Heart left ventricle (tissue), 16 donors: ENCODE measurements around the gene AKR1D1. TPM values are rescaled to one million over a fixed set of nuclear protein-coding genes. Genes with fewer than 3 reads are reported as not detected.

Experiments used
- ATAC-seq, 4 donors: fragments of 200-7000 bp; cut with Tn5 transposase; one replicate each; pipeline ENCODE4 v1.9.1; 2020 to 2022; ENCODE audit warnings: moderate library complexity in 4 of 4, mild to moderate bottlenecking in 3 of 4, moderate number of reproducible peaks in 1 of 4
- DNase-seq, 5 donors: peaks; one replicate each; pipeline ENCODE4 v3.0.0-alpha.2; 2020
- H3K27ac ChIP-seq, 12 donors: fragments of 200-600 bp; sonication (generic) in 4 of 12; one replicate each; pipeline versions ENCODE4 v1.5.0 to v1.8.0; 2016 to 2022; ENCODE audit warnings: mild to moderate bottlenecking in 2 of 12
- H3K27me3 ChIP-seq, 9 donors: fragments of 200-600 bp; sonication (generic) in 2 of 9; one replicate each; pipeline versions ENCODE4 v1.5.1 to v1.8.0; 2016 to 2022; ENCODE audit warnings: mild to moderate bottlenecking in 3 of 9
- H3K36me3 ChIP-seq, 9 donors: fragments of 200-600 bp; sonication (generic) in 2 of 9; one replicate each; pipeline versions ENCODE4 v1.5.0 to v1.8.0; 2018 to 2022; ENCODE audit warnings: mild to moderate bottlenecking in 2 of 9
- H3K4me1 ChIP-seq, 12 donors: fragments of 200-600 bp; sonication (generic) in 4 of 12; one replicate each; pipeline versions ENCODE4 v1.5.0 to v1.8.0; 2016 to 2022; ENCODE audit warnings: mild to moderate bottlenecking in 3 of 12
- H3K4me3 ChIP-seq, 12 donors: fragments of 200-600 bp; sonication (generic) in 4 of 12; one replicate each; pipeline versions ENCODE4 v1.5.0 to v1.8.0; 2017 to 2022; ENCODE audit warnings: mild to moderate bottlenecking in 9 of 12, moderate library complexity in 4 of 12
- H3K9me3 ChIP-seq, 12 donors: fragments of 200-600 bp; sonication (generic) in 4 of 12; one replicate each; pipeline versions ENCODE4 v1.5.0 to v1.8.0; 2016 to 2022; ENCODE audit warnings: mild to moderate bottlenecking in 1 of 12
- CTCF ChIP-seq, 12 donors: fragments of 200-600 bp; sonication (generic) in 4 of 12; IDR thresholded peaks; one replicate each; pipeline versions ENCODE4 v1.5.0 to v1.8.0; 2018 to 2022; ENCODE audit warnings: antibody characterized with exemption in 12 of 12, mild to moderate bottlenecking in 5 of 12
- POLR2A ChIP-seq, 2 donors: fragments of 450-650 bp; IDR thresholded peaks; one replicate each; pipeline ENCODE4 v1.6.1; 2017; ENCODE audit warnings: antibody characterized with exemption in 2 of 2, mild to moderate bottlenecking in 2 of 2, moderate library complexity in 2 of 2
- WGBS, 4 donors: extraction: QIAGEN DNeasy Blood & Tissue Kit in 2 of 4; methylation state at CpG; one replicate each; pipeline versions ENCODE4 v1.1.5 to v1.1.7; 2013 to 2018; 5-methylcytosine and 5-hydroxymethylcytosine counted together
- intact Hi-C, 10 donors: fragments of 100-400 bp; cut with DNase I; formaldehyde crosslinking; loops; one replicate each; pipeline versions ENCODE4 v1.11.1 to v1.14.2; 2022
- polyA plus RNA-seq, 2 donors: library from polyadenylated mRNA; stranded (reverse); fragments of 200-250 nt; gene quantifications; one replicate each; pipeline ENCODE4 v1.2.3, GENCODE V29; 2013
- total RNA-seq, 9 donors: library from RNA; depleted of rRNA in 2 of 9; stranded (reverse); fragments of >200 nt in 2 of 9; fragmentation: NEBNext Ultra II Directional in 3 of 9; extraction: Animal tissue kit (Norgen Biotek cat#: 25700) in 3 of 9; gene quantifications; one replicate each; pipeline versions ENCODE4 v1.1.0 to v1.2.4, GENCODE V29; 2016 to 2023
- donor health status: ischemic (EF 13 %, LVEDD 7.1; RV severe dilation, severe dysfunction).
- donor health status: healthy with polysubstance abuse.
- donor health status: DM: no; HTN: yes; CAD: no.
- donor health status: DM: no; HTN: no; CAD: no.
- donor health status: ischemic (EF 25% LVEDD 6.9; RV normal size, moderate dysfunction).
- donor health status: ischemic (EF 25% LVEDD 5.7; RV mildly dilated, moderate dysfunction).
- donor health status: healthy.
- donor health status: DM: yes; HTN: yes; CAD: no.
- donor health status: ischemic (EF 35%, LVEDD 5.7; RV mildly dilated, moderate dysfunction).
- donor health status: nonischemic (EF 11% LVEDD 7.7; RV severe dilation, severe dysfunction).
- donor health status: DM: yes; HTN: yes; CAD: no.
- donor health status: PGD.
- donor health status: ischemic (EF 29% LVEDD 5.4; RV normal size, mild dysfunction).
- donor health status: nonischemic (EF 23%, LVEDD 6.1; RV moderate dilation, normal function).

AKR1D1 gene
- total and polyA plus RNA-seq, 11 donors = not detected

- 44 to 60% (median 54%) methylated on average over 4 of the region's 4 CpGs for WGBS, 4 donors
- Histone ChIP-seq H3K4me3 (no peak overlapping the region), H3K4me1 (no peaks in the 10 kb centered on the region), H3K27me3 (no peaks in the 10 kb centered on the region), H3K27ac (no peak overlapping the region), H3K36me3 (no peaks in the 10 kb centered on the region), H3K9me3 (peaks cover 0 to 24% (median 11%) of the 10 kb centered on the region in 12 donors)
- intact Hi-C loops = no loop called here
- no peak for TF ChIP-seq CTCF (IDR thresholded peaks at IDR 0.05)
- no peak for TF ChIP-seq POLR2A (IDR thresholded peaks at IDR 0.05)
- ATAC-seq (no peak), DNase-seq (no peak)
Measured at GRCh38 chr7:138166681-138167080, 90.4 kb downstream of the AKR1D1 start.

GRCh38 chr7:138167222-138167621 lies 91.0 kb downstream of the AKR1D1 start:
- no peaks in the 10 kb centered on the region for H3K27me3 ChIP-seq
- H3K27ac ChIP-seq = no peak overlapping the region
- TF ChIP-seq CTCF (IDR thresholded peaks at IDR 0.05) = no peak
- intact Hi-C loops = no loop called here
- H3K4me3 ChIP-seq = no peak overlapping the region
- no peak for DNase-seq
- no peaks in the 10 kb centered on the region for H3K4me1 ChIP-seq
- WGBS, 4 donors = 37 to 49% (median 46%) methylated on average over 3 of the region's 3 CpGs
- no peak for ATAC-seq
- peaks cover 0 to 24% (median 11%) of the 10 kb centered on the region in 12 donors for H3K9me3 ChIP-seq
- H3K36me3 ChIP-seq = no peaks in the 10 kb centered on the region

GRCh38 chr7:138167869-138168296 lies 91.6 kb downstream of the AKR1D1 start:
- DNase-seq (no peak), ATAC-seq (no peak)
- WGBS, 4 donors = 95 to 98% (median 96%) methylated on average over 1 of the region's 1 CpG
- intact Hi-C loops = no loop called here
- Histone ChIP-seq H3K27me3 (no peaks in the 10 kb centered on the region), H3K4me1 (no peaks in the 10 kb centered on the region), H3K4me3 (no peak overlapping the region), H3K9me3 (peaks cover 0 to 24% (median 11%) of the 10 kb centered on the region in 12 donors), H3K36me3 (no peaks in the 10 kb centered on the region), H3K27ac (no peak overlapping the region)
- no peak for TF ChIP-seq POLR2A (IDR thresholded peaks at IDR 0.05)
- TF ChIP-seq CTCF (IDR thresholded peaks at IDR 0.05) = no peak

Other genes with a start within 250 kb of the AKR1D1 start
- gene DGKI, start 229.5 kb upstream of the AKR1D1 start, total RNA-seq = 1 to 10 TPM in 6 of 9 donors, under 1 TPM in 3; 0.40 to 4.6 (median 1.2) TPM
- under 1 TPM; 0.36 to 0.42 TPM for gene DGKI, start 229.5 kb upstream of the AKR1D1 start, polyA plus RNA-seq
- gene CREB3L2, start 74.4 kb upstream of the AKR1D1 start, total RNA-seq = 10 to 100 TPM; 18.3 to 40.6 (median 22.0) TPM
- gene CREB3L2, start 74.4 kb upstream of the AKR1D1 start, polyA plus RNA-seq = 10 to 100 TPM in 1 of 2 donors, 1 to 10 TPM in 1; 4.0 to 13.2 TPM